WTC11 (cell line): ENCODE data around the gene ERBB2. TPM values are rescaled to one million over a fixed set of nuclear protein-coding genes. Genes with fewer than 3 reads are reported as not detected.

Source experiments
- ATAC-seq: fragments of 200-7000 bp; cut with Tn5 transposase; 2 replicates; pipeline ENCODE4 v1.10.0; 2021; ENCODE audit warnings: mild to moderate bottlenecking, moderate library complexity
- CTCF ChIA-PET: fragments of 300-600 bp; sonication (Branson Sonifier 250); formaldehyde crosslinking; loops from one replicate; lab custom pipeline; 2021; ENCODE audit warnings: antibody characterized with exemption; lab: Charles Lee
- POLR2A ChIA-PET: fragments of 350-600 bp; sonication (Branson Sonifier 250); formaldehyde crosslinking; loops from one replicate; lab custom pipeline; 2021; ENCODE audit warnings: antibody characterized with exemption; lab: Charles Lee
- DNase-seq: peaks from one replicate; pipeline ENCODE4 v3.0.0; 2021; ENCODE audit warnings: low spot score
- H3K27ac Mint-ChIP-seq: 2 replicates; pipeline ENCODE4 v1.8.0; 2021; ENCODE audit warnings: mixed read lengths
- H3K27me3 Mint-ChIP-seq: 2 replicates; pipeline ENCODE4 v1.8.0; 2021; ENCODE audit warnings: low read depth, mild to moderate bottlenecking, moderate library complexity, mixed read lengths
- H3K36me3 Mint-ChIP-seq: 2 replicates; pipeline ENCODE4 v1.8.0; 2021; ENCODE audit warnings: mixed read lengths
- H3K4me1 Mint-ChIP-seq: 2 replicates; pipeline ENCODE4 v1.8.0; 2022; ENCODE audit warnings: mixed read lengths
- H3K4me3 Mint-ChIP-seq: 2 replicates; pipeline ENCODE4 v1.8.0; 2021; ENCODE audit warnings: mild to moderate bottlenecking, moderate library complexity, mixed read lengths
- H3K9me3 Mint-ChIP-seq: 2 replicates; pipeline ENCODE4 v1.8.0; 2021; ENCODE audit warnings: mixed read lengths
- ATF2 ChIP-seq: sonication (generic); formaldehyde crosslinking; IDR thresholded peaks from 2 replicates; pipeline ENCODE4 v1.8.1; 2022; ENCODE audit warnings: low read depth, missing genetic modification reagents, borderline replicate concordance
- EMX1 ChIP-seq: fragments of 250-450 bp; sonication (Bioruptor Pico); IDR thresholded peaks from 2 replicates; pipeline ENCODE4 v1.8.0; 2021; ENCODE audit warnings: mild to moderate bottlenecking
- FOXK1 ChIP-seq: sonication (generic); formaldehyde crosslinking; IDR thresholded peaks from 2 replicates; pipeline ENCODE4 v1.8.0; 2022; ENCODE audit warnings: mild to moderate bottlenecking, moderate library complexity, missing genetic modification reagents
- MLX ChIP-seq: sonication (generic); formaldehyde crosslinking; IDR thresholded peaks from 2 replicates; pipeline ENCODE4 v1.8.1; 2023; ENCODE audit warnings: mild to moderate bottlenecking, missing genetic modification reagents, moderate library complexity
- MYBL2 ChIP-seq: sonication (generic); formaldehyde crosslinking; IDR thresholded peaks from 2 replicates; pipeline ENCODE4 v1.8.1; 2023; ENCODE audit warnings: mild to moderate bottlenecking, moderate library complexity, missing genetic modification reagents
- NFYB ChIP-seq: sonication (generic); formaldehyde crosslinking; conservative IDR thresholded peaks from 2 replicates; pipeline ENCODE4 v1.8.0; 2022; ENCODE audit warnings: low read depth, missing genetic modification reagents
- NR3C1 ChIP-seq: sonication (generic); formaldehyde crosslinking; conservative IDR thresholded peaks from 2 replicates; pipeline ENCODE4 v1.8.1; 2023; ENCODE audit warnings: low read depth, mild to moderate bottlenecking, missing genetic modification reagents
- USF1 ChIP-seq: sonication (generic); formaldehyde crosslinking; IDR thresholded peaks from 2 replicates; pipeline ENCODE4 v1.8.0; 2022; ENCODE audit warnings: mild to moderate bottlenecking, missing genetic modification reagents
- ZBTB43 ChIP-seq: sonication (generic); formaldehyde crosslinking; IDR thresholded peaks from 2 replicates; pipeline ENCODE4 v1.8.1; 2023; ENCODE audit warnings: mild to moderate bottlenecking, missing genetic modification reagents
- ZMAT4 ChIP-seq: fragments of 250-450 bp; sonication (Bioruptor Pico); IDR thresholded peaks from 2 replicates; pipeline ENCODE4 v1.9.0; 2021; ENCODE audit warnings: mild to moderate bottlenecking
- ZNF263 ChIP-seq: sonication (generic); formaldehyde crosslinking; IDR thresholded peaks from 2 replicates; pipeline ENCODE4 v1.8.1; 2022; ENCODE audit warnings: low read depth, mild to moderate bottlenecking, moderate library complexity, missing genetic modification reagents
- ZNF532 ChIP-seq: fragments of 250-450 bp; sonication (Bioruptor Pico); IDR thresholded peaks from 2 replicates; pipeline ENCODE4 v1.9.0; 2021; ENCODE audit warnings: mild to moderate bottlenecking, borderline replicate concordance
- total RNA-seq: library from RNA; stranded (reverse); gene quantifications from 3 replicates; pipeline ENCODE4 v1.2.3, GENCODE V29; 2021

Gene ERBB2
- total RNA-seq, 1 experiment from 2014 or later = 209 TPM

- DNase-seq (no peak), ATAC-seq (no peak)
- Mint-ChIP-seq H3K4me1 (no peaks in the 10 kb centered on the region), H3K27me3 (no peaks in the 10 kb centered on the region), H3K9me3 (no peaks in the 10 kb centered on the region)
- no peak for TF ChIP-seq MLX
- TF ChIP-seq ZMAT4 (CRISPR knock-in tag) = no peak
- no peak for TF ChIP-seq EMX1
- no peak for TF ChIP-seq MYBL2 (CRISPR knock-in tag)
- no peak for TF ChIP-seq FOXK1 (CRISPR knock-in tag)
- no peak for TF ChIP-seq ZNF532
- TF ChIP-seq ATF2 (CRISPR knock-in tag) = no peak
- TF ChIP-seq ZBTB43 = no peak
- TF ChIP-seq NR3C1 (CRISPR knock-in tag) = no peak
- no peak for TF ChIP-seq USF1 (CRISPR knock-in tag)
- TF ChIP-seq, all 79 proteins: peak for 0
- H3K27ac Mint-ChIP-seq = no peak overlapping the region
- ChIA-PET POLR2A (no interaction called here), CTCF (no interaction called here)
- peaks cover 56% of the 10 kb centered on the region for H3K36me3 Mint-ChIP-seq
- no peak overlapping the region for H3K4me3 Mint-ChIP-seq
Measured at GRCh38 chr17:39714234-39714633, 14.4 kb downstream of the ERBB2 start.

GRCh38 chr17:39715375-39716072 lies 15.7 kb downstream of the ERBB2 start:
- Mint-ChIP-seq H3K27me3 (no peaks in the 10 kb centered on the region), H3K36me3 (peaks cover 58% of the 10 kb centered on the region), H3K27ac (no peak overlapping the region), H3K4me1 (no peaks in the 10 kb centered on the region)
- POLR2A ChIA-PET = interaction anchor here (1.0 kb wide), 1 partner anchor 314 kb away, joined by 3 read pairs; no protein-coding TSS in a partner anchor
- DNase-seq (no peak), ATAC-seq (no peak; the same call in 1 of the 2 replicates)
- TF ChIP-seq ZNF263 (CRISPR knock-in tag) = peak; percentile 16; the same call in 1 of the 2 replicates
- no peak for TF ChIP-seq NFYB (CRISPR knock-in tag)
- TF ChIP-seq, all 79 proteins: peak for 1
- Mint-ChIP-seq H3K9me3 (no peaks in the 10 kb centered on the region), H3K4me3 (no peak overlapping the region)
- CTCF ChIA-PET = interaction anchor here (1.0 to 1.4 kb wide), 3 partner anchors 11 to 265 kb away, joined by 3 to 6 read pairs (median 4); partner anchors contain the start of gene PSMD3
